ENCODE data around the gene MAGI2. TPM values are rescaled to one million over a fixed set of nuclear protein-coding genes. Genes with fewer than 3 reads are reported as not detected.

MAGI2 gene
- total and polyA plus RNA-seq, 2 experiments from 2014 or later, result 10.4 to 26.4 TPM

- no peak for TF ChIP-seq CTCF (conservative IDR thresholded peaks at IDR 0.05; ENCODE audit: low read depth in 2 of 2)
Observed at GRCh38 chr7:79137942-79138341, 315.5 kb downstream of the MAGI2 start (continued).

DNA sequence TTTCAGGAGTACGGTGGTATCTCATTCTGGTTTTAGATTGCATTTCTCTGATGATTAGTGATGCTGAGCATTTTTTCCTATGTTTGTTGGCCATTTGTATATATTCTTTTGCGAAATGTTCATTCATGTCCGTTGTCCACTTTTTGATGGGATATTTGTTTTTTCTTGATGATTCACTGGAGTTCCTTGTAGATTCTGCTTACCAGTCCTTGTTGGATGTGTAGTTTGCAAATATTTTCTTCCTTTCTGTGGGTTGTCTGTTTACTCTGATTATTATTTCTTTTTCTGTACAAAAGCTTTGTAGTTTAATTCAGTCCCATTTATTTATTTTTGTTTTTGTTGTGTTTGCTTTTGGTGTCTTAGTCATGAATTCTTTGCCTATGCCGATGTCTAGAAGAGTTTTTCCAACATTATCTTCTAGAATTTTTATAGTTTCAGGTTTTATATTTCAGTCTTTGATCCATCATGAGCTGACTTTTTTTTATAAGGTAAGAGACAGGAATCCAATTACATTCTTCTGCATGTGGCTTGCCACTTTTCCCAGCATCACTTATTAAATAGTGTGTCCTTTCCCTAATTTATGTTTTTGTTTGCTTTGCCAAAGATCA is 320.5 kb downstream of the MAGI2 start:
- no peak overlapping the region for H3K4me3 ChIP-seq
- Mint-ChIP-seq H3K36me3 (ENCODE audit: low read depth) (no peaks in the 10 kb centered on the region), H3K27ac (no peak overlapping the region), H3K4me3 (no peak overlapping the region), H3K27me3 (ENCODE audit: insufficient read depth, low read depth, poor library complexity) (no peaks in the 10 kb centered on the region), H3K9me3 (no peaks in the 10 kb centered on the region), H3K4me1 (no peaks in the 10 kb centered on the region)
- no peak overlapping the region for H3K27ac ChIP-seq (ENCODE audit: low read depth)
- H3K79me2 ChIP-seq (replicated peaks; ENCODE audit: insufficient read depth), result no peaks in the 10 kb centered on the region
- no peaks in the 10 kb centered on the region for H4K20me1 ChIP-seq (replicated peaks; ENCODE audit: insufficient read depth)
- no peaks in the 10 kb centered on the region for H3K36me3 ChIP-seq (ENCODE audit: insufficient read depth)
- no peak overlapping the region for H3K4me2 ChIP-seq
- 0 out of 2 replicates have a peak, but pooled peaks cover 3% of the 10 kb centered on the region for H3K9me2 ChIP-seq (ENCODE audit: insufficient read depth)
- no peaks in the 10 kb centered on the region for H3K4me1 ChIP-seq (ENCODE audit: insufficient read depth)
- ATAC-seq (no peak), DNase-seq (ENCODE audit: low spot score) (no peak)
- H3K27me3 ChIP-seq (ENCODE audit: insufficient read depth), result no peaks in the 10 kb centered on the region
- TF ChIP-seq STAT1 (IDR thresholded peaks at IDR 0.05; ENCODE audit: unreplicated experiment), result no peak
- TF ChIP-seq CTCF (conservative IDR thresholded peaks at IDR 0.05; ENCODE audit: low read depth in 2 of 2), result no peak
- TF ChIP-seq, protein P1, sequence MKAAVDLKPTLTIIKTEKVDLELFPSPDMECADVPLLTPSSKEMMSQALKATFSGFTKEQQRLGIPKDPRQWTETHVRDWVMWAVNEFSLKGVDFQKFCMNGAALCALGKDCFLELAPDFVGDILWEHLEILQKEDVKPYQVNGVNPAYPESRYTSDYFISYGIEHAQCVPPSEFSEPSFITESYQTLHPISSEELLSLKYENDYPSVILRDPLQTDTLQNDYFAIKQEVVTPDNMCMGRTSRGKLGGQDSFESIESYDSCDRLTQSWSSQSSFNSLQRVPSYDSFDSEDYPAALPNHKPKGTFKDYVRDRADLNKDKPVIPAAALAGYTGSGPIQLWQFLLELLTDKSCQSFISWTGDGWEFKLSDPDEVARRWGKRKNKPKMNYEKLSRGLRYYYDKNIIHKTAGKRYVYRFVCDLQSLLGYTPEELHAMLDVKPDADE (IDR thresholded peaks at IDR 0.05), result no peak
- TF ChIP-seq, protein P2, sequence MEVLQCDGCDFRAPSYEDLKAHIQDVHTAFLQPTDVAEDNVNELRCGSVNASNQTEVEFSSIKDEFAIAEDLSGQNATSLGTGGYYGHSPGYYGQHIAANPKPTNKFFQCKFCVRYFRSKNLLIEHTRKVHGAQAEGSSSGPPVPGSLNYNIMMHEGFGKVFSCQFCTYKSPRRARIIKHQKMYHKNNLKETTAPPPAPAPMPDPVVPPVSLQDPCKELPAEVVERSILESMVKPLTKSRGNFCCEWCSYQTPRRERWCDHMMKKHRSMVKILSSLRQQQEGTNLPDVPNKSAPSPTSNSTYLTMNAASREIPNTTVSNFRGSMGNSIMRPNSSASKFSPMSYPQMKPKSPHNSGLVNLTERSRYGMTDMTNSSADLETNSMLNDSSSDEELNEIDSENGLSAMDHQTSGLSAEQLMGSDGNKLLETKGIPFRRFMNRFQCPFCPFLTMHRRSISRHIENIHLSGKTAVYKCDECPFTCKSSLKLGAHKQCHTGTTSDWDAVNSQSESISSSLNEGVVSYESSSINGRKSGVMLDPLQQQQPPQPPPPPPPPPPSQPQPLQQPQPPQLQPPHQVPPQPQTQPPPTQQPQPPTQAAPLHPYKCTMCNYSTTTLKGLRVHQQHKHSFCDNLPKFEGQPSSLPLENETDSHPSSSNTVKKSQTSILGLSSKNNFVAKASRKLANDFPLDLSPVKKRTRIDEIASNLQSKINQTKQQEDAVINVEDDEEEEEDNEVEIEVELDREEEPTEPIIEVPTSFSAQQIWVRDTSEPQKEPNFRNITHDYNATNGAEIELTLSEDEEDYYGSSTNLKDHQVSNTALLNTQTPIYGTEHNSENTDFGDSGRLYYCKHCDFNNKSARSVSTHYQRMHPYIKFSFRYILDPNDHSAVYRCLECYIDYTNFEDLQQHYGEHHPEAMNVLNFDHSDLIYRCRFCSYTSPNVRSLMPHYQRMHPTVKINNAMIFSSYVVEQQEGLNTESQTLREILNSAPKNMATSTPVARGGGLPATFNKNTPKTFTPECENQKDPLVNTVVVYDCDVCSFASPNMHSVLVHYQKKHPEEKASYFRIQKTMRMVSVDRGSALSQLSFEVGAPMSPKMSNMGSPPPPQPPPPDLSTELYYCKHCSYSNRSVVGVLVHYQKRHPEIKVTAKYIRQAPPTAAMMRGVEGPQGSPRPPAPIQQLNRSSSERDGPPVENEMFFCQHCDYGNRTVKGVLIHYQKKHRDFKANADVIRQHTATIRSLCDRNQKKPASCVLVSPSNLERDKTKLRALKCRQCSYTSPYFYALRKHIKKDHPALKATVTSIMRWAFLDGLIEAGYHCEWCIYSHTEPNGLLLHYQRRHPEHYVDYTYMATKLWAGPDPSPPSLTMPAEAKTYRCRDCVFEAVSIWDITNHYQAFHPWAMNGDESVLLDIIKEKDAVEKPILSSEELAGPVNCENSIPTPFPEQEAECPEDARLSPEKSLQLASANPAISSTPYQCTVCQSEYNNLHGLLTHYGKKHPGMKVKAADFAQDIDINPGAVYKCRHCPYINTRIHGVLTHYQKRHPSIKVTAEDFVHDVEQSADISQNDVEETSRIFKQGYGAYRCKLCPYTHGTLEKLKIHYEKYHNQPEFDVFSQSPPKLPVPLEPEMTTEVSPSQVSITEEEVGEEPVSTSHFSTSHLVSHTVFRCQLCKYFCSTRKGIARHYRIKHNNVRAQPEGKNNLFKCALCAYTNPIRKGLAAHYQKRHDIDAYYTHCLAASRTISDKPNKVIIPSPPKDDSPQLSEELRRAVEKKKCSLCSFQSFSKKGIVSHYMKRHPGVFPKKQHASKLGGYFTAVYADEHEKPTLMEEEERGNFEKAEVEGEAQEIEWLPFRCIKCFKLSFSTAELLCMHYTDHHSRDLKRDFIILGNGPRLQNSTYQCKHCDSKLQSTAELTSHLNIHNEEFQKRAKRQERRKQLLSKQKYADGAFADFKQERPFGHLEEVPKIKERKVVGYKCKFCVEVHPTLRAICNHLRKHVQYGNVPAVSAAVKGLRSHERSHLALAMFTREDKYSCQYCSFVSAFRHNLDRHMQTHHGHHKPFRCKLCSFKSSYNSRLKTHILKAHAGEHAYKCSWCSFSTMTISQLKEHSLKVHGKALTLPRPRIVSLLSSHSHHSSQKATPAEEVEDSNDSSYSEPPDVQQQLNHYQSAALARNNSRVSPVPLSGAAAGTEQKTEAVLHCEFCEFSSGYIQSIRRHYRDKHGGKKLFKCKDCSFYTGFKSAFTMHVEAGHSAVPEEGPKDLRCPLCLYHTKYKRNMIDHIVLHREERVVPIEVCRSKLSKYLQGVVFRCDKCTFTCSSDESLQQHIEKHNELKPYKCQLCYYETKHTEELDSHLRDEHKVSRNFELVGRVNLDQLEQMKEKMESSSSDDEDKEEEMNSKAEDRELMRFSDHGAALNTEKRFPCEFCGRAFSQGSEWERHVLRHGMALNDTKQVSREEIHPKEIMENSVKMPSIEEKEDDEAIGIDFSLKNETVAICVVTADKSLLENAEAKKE (CRISPR knock-in tag; IDR thresholded peaks at IDR 0.05), result no peak
- no peak for TF ChIP-seq EZH2phosphoT487 (IDR thresholded peaks at IDR 0.05; ENCODE audit: unreplicated experiment)
- TF ChIP-seq, protein P3, sequence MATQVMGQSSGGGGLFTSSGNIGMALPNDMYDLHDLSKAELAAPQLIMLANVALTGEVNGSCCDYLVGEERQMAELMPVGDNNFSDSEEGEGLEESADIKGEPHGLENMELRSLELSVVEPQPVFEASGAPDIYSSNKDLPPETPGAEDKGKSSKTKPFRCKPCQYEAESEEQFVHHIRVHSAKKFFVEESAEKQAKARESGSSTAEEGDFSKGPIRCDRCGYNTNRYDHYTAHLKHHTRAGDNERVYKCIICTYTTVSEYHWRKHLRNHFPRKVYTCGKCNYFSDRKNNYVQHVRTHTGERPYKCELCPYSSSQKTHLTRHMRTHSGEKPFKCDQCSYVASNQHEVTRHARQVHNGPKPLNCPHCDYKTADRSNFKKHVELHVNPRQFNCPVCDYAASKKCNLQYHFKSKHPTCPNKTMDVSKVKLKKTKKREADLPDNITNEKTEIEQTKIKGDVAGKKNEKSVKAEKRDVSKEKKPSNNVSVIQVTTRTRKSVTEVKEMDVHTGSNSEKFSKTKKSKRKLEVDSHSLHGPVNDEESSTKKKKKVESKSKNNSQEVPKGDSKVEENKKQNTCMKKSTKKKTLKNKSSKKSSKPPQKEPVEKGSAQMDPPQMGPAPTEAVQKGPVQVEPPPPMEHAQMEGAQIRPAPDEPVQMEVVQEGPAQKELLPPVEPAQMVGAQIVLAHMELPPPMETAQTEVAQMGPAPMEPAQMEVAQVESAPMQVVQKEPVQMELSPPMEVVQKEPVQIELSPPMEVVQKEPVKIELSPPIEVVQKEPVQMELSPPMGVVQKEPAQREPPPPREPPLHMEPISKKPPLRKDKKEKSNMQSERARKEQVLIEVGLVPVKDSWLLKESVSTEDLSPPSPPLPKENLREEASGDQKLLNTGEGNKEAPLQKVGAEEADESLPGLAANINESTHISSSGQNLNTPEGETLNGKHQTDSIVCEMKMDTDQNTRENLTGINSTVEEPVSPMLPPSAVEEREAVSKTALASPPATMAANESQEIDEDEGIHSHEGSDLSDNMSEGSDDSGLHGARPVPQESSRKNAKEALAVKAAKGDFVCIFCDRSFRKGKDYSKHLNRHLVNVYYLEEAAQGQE (IDR thresholded peaks at IDR 0.05; ENCODE audit: unreplicated experiment), result no peak
- TF ChIP-seq POLR2AphosphoS5 (IDR thresholded peaks at IDR 0.05; ENCODE audit: low read depth), result no peak
- no peak for TF ChIP-seq ZNF114 (CRISPR knock-in tag; IDR thresholded peaks at IDR 0.05)
- TF ChIP-seq CREB1 (CRISPR knock-in tag; IDR thresholded peaks at IDR 0.05; ENCODE audit: low read depth), result no peak
- H3F3A ChIP-seq (replicated peaks; ENCODE audit: low read depth), result no peaks in the 10 kb centered on the region
- no peak overlapping the region for H2AFZ ChIP-seq
